ENCODE data around the gene RNASET2.
A peak's percentile ranks its signal among the peaks of the same experiment; 100 is the strongest.
"Not testable (repeated sequence)": the region's sequence is repeated elsewhere in the genome, so short reads cannot be mapped to it uniquely, and the experiment has no call there.

The RNASET2 gene

GRCh38 chr6:166926748-166927147 lies 29.6 kb downstream of the RNASET2 start:
- no peak for DNase-seq

DNA sequence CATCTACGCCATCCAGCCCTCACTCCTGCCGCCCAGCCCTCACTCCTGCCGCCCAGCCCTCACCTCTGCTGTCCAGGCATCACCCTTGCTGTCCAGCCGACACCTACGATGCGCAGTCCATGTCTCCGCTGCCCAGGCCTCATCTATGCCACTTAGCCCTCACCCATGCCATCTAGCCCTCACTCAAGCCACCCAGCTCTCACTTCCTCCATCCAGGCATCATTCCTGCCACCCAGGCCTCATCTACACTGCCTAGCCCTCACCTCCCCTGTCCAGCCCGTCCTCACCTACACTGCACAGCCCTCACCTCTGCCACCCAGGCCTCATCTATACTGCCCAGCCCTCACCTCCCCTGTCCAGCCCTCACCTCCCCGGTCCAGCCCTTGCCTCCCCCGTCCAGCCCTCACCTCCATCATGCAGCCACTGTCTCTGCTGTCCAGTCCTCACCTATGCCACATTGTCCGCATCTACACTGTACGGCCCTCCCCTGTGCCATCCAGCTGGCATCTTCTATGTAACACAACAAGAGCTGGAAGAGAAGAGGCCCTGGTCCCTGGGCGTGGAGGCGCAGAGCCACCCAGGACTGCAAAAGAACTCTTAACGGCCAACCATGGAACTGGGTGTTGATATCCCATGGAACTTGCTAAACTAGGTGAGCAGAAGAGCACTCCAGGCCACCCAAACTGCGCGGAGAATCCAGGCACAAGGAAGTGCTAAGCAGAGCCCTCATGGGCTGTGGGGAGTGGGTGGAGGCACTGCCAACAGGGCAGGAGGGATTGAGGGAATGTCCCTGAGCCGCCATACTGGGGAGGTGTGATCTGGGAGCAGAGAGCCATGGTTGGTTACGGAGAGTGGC lies 31.0 kb downstream of the RNASET2 start:
- DNase-seq, result no peak

DNA sequence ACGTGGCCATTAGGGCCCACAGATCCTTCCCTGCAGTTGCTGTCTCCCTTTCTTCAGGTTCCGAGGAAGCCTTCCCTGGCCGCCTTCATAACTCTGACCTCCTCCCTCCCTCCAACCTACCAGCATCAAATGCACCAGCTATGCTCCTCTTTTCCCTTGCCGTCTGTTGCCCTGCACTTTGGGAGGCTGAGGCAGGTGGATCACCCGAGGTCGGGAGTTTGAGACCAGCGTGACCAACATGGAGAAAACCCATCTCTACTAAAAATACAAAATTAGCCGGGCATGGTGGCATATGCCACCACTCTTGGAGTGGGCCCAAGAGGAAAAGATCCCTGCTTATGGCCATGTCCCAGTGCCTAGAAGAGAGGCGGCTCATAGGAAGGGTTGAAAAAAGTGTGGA lies 31.8 kb downstream of the RNASET2 start:
- DNase-seq, result no peak

DNA sequence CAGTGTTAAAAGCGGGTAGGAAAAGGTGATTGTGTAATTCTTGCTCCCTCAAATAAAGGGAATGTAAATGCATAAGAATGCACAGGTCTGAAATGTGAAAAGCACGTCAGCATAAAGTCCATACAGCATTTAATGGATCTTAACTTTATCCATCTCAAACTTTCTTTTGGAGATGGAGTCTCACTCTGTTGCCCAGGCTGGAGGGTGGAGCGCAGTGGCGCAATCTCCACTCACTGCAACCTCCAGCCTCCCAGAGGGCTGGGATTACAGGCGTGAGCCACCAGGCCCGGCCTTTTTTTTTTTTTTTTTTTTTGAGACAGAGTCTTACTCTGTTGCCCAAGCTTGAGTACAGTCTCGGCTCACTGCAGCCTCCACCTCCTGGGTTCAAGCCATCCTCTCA lies 33.4 kb downstream of the RNASET2 start:
- no peak for DNase-seq

- no peak for DNase-seq
Observed at GRCh38 chr6:166921570-166921969, 34.8 kb downstream of the RNASET2 start.

- no peak for DNase-seq
Observed at GRCh38 chr6:166916824-166917223, 39.5 kb downstream of the RNASET2 start.

GRCh38 chr6:166915484-166915883 lies 40.9 kb downstream of the RNASET2 start:
- DNase-seq, result not testable (repeated sequence)

DNA sequence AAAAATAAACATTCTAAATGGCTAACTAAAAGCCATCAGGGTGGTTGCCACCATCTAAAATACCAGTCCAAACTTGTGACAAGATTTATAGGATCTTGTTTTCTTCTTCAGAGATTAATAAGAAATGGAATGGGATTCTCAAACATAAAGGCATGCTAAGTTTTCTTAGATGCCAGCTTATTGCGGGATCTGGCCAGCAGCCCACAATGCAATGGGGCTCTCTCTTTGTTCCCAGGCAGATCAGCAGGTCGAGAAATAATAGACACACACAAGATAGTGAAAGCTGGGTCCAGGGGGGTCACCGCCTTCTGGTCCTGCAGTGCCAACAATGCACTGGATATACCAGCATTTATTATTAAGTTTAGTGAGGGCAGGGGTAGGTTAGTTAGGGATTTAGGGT lies 41.4 kb downstream of the RNASET2 start:
- not testable (repeated sequence) for DNase-seq

- DNase-seq, result no peak
Observed at GRCh38 chr6:166911248-166911677, 45.1 kb downstream of the RNASET2 start.

GRCh38 chr6:166910601-166911000 lies 45.7 kb downstream of the RNASET2 start:
- no peak for DNase-seq

- no peak for DNase-seq
Observed at GRCh38 chr6:166908811-166909210, 47.5 kb downstream of the RNASET2 start.

GRCh38 chr6:166907871-166908806 lies 48.2 kb downstream of the RNASET2 start:
- no peak for DNase-seq

DNA sequence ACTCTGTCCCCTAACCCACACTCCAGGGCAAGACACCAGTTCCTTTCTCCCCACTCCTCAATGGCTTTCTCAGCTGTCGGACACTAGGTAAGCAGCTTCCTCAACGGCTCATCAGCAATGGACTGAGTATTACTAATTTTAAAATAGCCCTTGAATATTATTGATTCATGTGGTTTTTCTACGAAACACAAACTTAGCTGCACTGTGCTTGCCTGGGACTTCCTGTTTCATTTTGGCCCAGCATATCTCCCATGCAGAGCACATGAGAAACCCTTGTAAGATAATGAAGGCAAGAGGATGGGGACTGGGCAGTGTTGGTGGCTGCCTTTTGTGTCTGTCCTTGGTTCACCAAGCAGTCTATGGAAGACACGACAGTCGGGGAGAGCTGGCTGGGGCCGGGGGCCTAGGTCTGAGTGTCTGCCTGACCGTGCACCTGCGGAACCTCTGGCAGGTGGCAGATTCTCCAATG lies 48.9 kb downstream of the RNASET2 start:
- no peak for DNase-seq

GRCh38 chr6:166906376-166907044 lies 49.8 kb downstream of the RNASET2 start:
- no peak for DNase-seq

- DNase-seq, result no peak
Observed at GRCh38 chr6:166905505-166906134, 50.7 kb downstream of the RNASET2 start.

GRCh38 chr6:166905013-166905412 lies 51.3 kb downstream of the RNASET2 start:
- no peak for DNase-seq

DNA sequence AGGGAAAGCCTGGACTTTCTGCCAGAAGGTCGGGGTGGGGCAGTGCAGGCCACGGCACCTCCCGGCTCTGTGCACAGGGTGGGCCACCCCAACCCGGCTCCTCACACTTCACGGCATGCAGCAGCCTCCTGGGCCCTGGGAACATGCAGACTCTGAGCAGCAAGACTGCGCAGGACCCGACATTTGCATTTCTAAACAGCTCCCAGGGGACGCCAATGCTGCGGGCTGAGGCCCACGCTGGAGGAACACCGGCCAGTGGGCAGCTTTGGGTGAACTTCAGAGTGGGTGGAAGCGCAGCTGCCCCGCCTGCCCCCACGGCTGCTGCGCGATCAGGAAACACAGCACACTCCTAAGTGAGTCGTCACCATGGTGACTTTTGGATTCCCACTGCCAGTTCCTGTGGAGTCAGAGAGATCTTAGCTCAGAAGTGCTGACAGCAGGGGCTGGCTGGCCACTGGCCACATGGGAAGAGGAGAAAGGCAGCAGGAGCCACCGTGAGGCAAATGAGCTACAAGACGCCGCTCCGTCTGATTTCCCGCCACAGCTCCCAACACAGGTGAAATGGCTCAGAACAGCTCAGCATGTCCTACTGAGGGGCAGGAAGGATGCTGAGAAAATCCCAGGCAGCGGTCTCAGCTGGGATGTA lies 52.1 kb downstream of the RNASET2 start:
- peak; percentile 50 for DNase-seq

- no peak for DNase-seq
Observed at GRCh38 chr6:166903500-166903899, 52.9 kb downstream of the RNASET2 start.

DNA sequence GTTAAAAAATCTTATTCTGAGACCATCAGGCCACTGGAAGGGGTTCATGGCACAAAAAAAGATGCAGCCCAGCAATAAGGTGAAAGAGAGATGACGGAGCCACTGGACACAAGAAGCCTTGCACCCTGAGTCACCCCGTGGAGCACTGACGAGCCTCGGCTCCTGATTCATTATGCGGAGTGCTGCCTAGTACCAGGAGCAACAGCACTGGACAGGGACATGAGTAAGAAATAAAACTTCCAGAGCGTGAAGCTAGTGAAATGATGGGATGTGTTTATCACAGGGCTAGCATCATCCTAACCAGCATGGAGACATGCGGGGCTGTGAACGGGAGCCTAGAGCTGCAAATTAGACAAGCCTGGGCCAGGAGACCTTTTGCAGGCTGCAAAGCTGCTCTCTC lies 53.3 kb downstream of the RNASET2 start:
- no peak for DNase-seq

DNA sequence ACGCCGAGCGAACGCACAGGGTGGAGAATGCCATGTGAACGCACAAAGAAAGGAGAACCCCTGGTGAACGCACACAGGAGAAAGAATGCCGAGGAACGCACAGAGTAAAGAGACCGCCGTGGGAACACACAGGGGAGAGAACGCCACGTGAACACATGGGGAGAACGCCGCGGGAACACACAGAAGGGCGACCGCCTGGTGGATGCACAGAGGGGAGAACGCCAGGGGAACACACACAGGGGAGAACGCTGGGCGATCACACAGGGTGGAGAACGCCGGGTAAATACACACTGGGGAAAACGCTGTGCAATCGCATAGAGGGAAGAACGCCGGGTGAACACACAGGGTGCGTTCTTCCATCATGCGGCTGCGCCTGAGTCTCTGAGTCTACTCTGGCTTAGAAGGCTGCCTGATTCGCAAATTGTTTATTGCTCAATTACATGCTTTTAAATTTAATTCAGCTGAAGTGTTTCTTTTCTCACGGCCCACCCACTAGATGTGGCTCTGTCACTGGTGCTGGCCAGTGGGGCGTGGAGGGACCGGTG lies 54.1 kb downstream of the RNASET2 start:
- no peak for DNase-seq

DNA sequence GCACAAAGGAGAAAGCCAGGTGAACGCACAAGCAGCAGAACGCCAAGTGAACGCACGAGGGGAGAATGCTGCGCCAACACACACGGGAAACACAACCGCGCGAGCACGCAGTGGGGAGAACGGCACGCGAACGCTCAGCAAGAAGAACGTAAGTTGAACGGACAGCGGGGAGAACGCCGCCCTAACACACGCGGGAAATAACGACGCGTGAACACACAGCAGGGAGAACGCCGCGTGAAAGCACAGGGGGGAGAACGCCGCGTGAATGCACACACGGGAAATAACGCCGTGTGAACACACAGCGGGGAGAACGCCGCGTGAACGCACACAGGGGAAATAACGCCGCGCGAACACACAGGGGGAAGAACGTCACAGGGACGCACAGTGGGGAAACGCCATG lies 54.7 kb downstream of the RNASET2 start:
- no peak for DNase-seq
